Sigmoid colon (tissue), 7 donors: ENCODE data around the gene COA1. TPM values are rescaled to one million over a fixed set of nuclear protein-coding genes. Genes with fewer than 3 reads are reported as not detected.

Source experiments
- DNase-seq: peaks from one replicate; pipeline ENCODE4 v3.0.0-alpha.2; 2019
- H3K27ac ChIP-seq, 4 donors: fragments of 200-600 bp; sonication (generic); one replicate each; pipeline ENCODE4 v1.5.1; 2016 to 2019; ENCODE audit warnings: mild to moderate bottlenecking in 1 of 4
- H3K27me3 ChIP-seq, 3 donors: fragments of 200-600 bp; sonication (generic); one replicate each; pipeline ENCODE4 v1.5.1; 2019; ENCODE audit warnings: mild to moderate bottlenecking in 1 of 3
- H3K36me3 ChIP-seq, 4 donors: fragments of 200-600 bp; sonication (generic); one replicate each; pipeline ENCODE4 v1.5.1; 2016 to 2019
- H3K4me1 ChIP-seq, 4 donors: fragments of 200-600 bp; sonication (generic); one replicate each; pipeline ENCODE4 v1.5.1; 2017 to 2019
- H3K4me3 ChIP-seq, 4 donors: fragments of 200-600 bp; sonication (generic); one replicate each; pipeline ENCODE4 v1.5.1; 2017 to 2019; ENCODE audit warnings: mild to moderate bottlenecking in 2 of 4, moderate library complexity in 1 of 4
- H3K9me3 ChIP-seq, 4 donors: fragments of 200-600 bp in 3 of 4; sonication (generic) in 3 of 4; one replicate each; pipeline versions ENCODE4 v1.5.1 to v1.6.1; 2013 to 2019
- EP300 ChIP-seq, 4 donors: sonication (generic); formaldehyde crosslinking; IDR thresholded peaks; one replicate each; pipeline ENCODE4 v1.6.1; 2017; ENCODE audit warnings: antibody characterized with exemption in 4 of 4
- POLR2A ChIP-seq, 2 donors: fragments of 450-650 bp; IDR thresholded peaks; one replicate each; pipeline ENCODE4 v1.6.1; 2016; ENCODE audit warnings: antibody characterized with exemption in 2 of 2, mild to moderate bottlenecking in 2 of 2, moderate library complexity in 2 of 2
- POLR2AphosphoS5 ChIP-seq, 4 donors: sonication (generic); formaldehyde crosslinking; IDR thresholded peaks; one replicate each; pipeline ENCODE4 v1.6.1; 2017; ENCODE audit warnings: antibody characterized with exemption in 4 of 4
- WGBS, 2 donors: extraction: QIAGEN DNeasy Blood & Tissue Kit; methylation state at CpG; one replicate each; pipeline ENCODE4 v1.1.7; 2013; 5-methylcytosine and 5-hydroxymethylcytosine counted together
- intact Hi-C: fragments of 100-400 bp; cut with DNase I; formaldehyde crosslinking; loops from one replicate; pipeline ENCODE4 v1.15.1; 2023
- polyA plus RNA-seq, 3 donors: library from polyadenylated mRNA; stranded (reverse); fragments of 200-250 nt; gene quantifications; one replicate each; pipeline ENCODE4 v1.2.3, GENCODE V29; 2013
- total RNA-seq, 4 donors: library from RNA; depleted of rRNA; stranded (reverse); fragments of >200 nt; gene quantifications; one replicate each; pipeline ENCODE4 v1.1.0, GENCODE V29; 2016
- TF ChIP-seq, protein P1 (sequence below), 4 experiments: fragments of 450-650 bp in 3 of 4; fragments of 200-600 bp in 1 of 4; IDR thresholded peaks; one replicate each; pipeline ENCODE4 v1.5.1; 2016 to 2019; ENCODE audit warnings: antibody characterized with exemption in 4 of 4, mild to moderate bottlenecking in 3 of 4, moderate library complexity in 2 of 4
- donor health status: healthy with polysubstance abuse.
- donor health status: Bipolar disorder and iron deficiency.
- donor health status: healthy.

Gene COA1
- total and polyA plus RNA-seq, 7 donors, result 31.2 to 61.2 (median 42.6) TPM

DNA sequence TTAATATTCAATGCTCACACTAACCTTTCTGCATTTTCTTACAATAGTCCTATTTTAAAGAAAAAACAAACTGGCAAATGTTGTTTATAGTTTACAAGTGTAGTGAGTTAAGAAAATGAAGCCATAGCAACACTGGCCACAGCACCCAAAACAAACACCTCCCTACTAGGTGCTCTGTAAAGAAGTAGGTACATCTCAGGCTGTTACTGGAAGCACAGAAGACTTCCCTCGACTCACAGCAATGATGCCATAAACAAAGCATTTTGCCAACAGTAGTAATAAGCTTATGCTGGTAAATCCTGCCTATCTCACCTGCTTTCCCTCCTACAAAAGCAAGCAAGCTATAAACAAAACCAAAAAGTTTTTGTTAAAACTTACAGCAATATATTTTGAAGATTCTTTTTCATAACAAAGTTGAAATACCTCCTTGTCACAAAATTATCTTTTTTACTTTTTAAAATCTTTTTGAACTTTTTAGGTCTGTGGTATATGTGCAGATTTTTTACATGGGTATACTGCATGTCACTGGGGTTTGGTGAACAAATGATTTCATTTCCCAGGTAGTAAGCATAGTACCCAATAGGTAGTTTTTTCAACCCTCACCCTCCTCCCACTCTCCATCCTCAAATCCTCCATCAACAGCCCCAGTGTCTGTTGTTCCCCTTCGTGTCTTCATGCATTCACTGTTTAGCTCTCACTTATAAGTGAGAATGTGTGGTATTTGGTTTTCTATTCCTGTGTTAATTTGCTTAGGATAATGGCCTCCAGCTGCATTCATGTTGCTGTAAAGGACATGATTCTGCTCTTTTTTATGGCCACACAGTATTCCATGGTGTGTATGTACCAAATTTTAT is 28.4 kb downstream of the COA1 start:
- no peak overlapping the region for H3K4me3 ChIP-seq
- no peaks in the 10 kb centered on the region for H3K9me3 ChIP-seq
- H3K27ac ChIP-seq, result peak overlapping the region in 2 of 4 donors; percentile 19 to 43
- TF ChIP-seq POLR2AphosphoS5 (IDR thresholded peaks at IDR 0.05) (no peak), POLR2A (IDR thresholded peaks at IDR 0.05) (no peak), EP300 (IDR thresholded peaks at IDR 0.05) (no peak)
- TF ChIP-seq, protein P1, sequence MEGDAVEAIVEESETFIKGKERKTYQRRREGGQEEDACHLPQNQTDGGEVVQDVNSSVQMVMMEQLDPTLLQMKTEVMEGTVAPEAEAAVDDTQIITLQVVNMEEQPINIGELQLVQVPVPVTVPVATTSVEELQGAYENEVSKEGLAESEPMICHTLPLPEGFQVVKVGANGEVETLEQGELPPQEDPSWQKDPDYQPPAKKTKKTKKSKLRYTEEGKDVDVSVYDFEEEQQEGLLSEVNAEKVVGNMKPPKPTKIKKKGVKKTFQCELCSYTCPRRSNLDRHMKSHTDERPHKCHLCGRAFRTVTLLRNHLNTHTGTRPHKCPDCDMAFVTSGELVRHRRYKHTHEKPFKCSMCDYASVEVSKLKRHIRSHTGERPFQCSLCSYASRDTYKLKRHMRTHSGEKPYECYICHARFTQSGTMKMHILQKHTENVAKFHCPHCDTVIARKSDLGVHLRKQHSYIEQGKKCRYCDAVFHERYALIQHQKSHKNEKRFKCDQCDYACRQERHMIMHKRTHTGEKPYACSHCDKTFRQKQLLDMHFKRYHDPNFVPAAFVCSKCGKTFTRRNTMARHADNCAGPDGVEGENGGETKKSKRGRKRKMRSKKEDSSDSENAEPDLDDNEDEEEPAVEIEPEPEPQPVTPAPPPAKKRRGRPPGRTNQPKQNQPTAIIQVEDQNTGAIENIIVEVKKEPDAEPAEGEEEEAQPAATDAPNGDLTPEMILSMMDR (IDR thresholded peaks at IDR 0.05), result no peak
- intact Hi-C loops, result loop anchor here (1.0 kb wide), 1 partner anchor 119 kb away; no protein-coding TSS in a partner anchor
- peaks cover 0 to 7% (median 0%) of the 10 kb centered on the region in 4 donors for H3K36me3 ChIP-seq
- H3K4me1 ChIP-seq, result peaks cover 0 to 16% (median 10%) of the 10 kb centered on the region in 4 donors
- H3K27me3 ChIP-seq, result no peaks in the 10 kb centered on the region
- WGBS, 2 donors, result 34 to 53% methylated on average over 2 of the region's 2 CpGs
- no peak for DNase-seq

DNA sequence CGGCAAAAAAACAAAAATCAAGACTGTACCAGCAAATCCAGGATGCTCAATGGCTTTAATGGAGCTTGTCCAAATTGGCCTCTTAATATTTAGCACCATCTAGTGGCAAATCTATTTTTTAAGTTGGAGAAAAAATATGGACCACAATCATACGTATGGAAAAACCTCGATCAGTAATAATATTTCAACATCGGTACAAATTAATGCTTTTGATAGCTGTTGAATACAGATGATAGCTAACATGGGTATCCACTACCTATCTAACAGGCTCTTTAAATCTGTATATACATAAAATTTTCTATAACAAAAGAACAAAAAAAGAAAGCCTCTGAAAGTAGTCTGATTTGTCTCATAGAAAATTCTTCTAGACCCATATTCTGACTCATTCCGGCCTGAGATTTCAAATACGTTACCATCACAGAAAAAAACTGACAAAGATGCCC is 29.2 kb downstream of the COA1 start:
- H3K36me3 ChIP-seq, result peaks cover 0 to under 1% (median 0%) of the 10 kb centered on the region in 4 donors
- no peaks in the 10 kb centered on the region for H3K9me3 ChIP-seq
- 31 to 34% methylated on average over 6 of the region's 6 CpGs for WGBS, 2 donors
- H3K27me3 ChIP-seq, result no peaks in the 10 kb centered on the region
- no peak overlapping the region for H3K4me3 ChIP-seq
- no peak for DNase-seq
- no peak overlapping the region for H3K27ac ChIP-seq
- H3K4me1 ChIP-seq, result peaks cover 0 to 16% (median 10%) of the 10 kb centered on the region in 4 donors
- peak in 2 of 4 donors; percentile 15 to 19 for TF ChIP-seq POLR2AphosphoS5 (IDR thresholded peaks at IDR 0.05)
- no peak for TF ChIP-seq POLR2A (IDR thresholded peaks at IDR 0.05)
- TF ChIP-seq, protein P1 (IDR thresholded peaks at IDR 0.05), result peak; percentile 34 to 75 (median 58)
- intact Hi-C loops, result loop anchor here (1.0 kb wide), 1 partner anchor 118 kb away; no protein-coding TSS in a partner anchor

DNA sequence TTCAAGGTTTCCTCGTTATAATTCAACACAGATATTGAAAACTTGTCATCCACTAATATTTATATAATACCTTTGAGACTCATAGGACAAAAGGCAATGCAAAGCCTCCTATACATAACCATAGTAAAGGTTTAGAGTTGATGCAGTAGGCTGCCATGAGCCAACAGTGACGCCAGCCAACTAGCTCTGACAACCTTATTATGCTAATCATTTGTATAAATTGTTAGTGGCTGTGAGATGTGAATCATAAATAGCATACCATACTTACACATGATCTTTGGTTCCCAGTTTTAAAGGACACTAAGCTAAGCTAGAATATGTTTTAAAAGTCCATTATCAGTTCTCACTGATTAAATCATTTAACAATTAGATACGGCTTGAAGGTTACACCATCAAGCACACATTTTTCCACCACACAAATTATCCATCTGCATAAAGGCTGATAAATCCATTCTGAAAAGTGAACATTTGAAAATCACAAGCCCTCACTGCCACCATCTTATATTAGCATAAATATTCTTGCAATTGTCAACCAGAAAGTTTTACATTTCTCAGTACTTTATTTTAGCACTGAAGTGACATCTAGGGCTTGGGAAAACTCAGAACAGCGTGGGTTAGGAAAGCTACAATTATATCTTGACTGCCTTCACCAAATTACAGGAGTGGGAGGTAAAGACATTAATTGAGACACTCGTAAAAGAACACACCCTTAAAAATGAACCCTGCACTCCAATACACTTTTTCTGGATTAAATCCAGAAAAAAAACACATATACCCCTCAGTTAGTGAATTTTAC is 30.7 kb downstream of the COA1 start:
- Histone ChIP-seq H3K36me3 (no peaks in the 10 kb centered on the region), H3K4me1 (peaks cover 0 to 16% (median 10%) of the 10 kb centered on the region in 4 donors), H3K27me3 (no peaks in the 10 kb centered on the region), H3K9me3 (no peaks in the 10 kb centered on the region), H3K27ac (no peak overlapping the region), H3K4me3 (no peak overlapping the region)
- 74 to 76% methylated on average over 5 of the region's 5 CpGs for WGBS, 2 donors
- no peak for DNase-seq
- TF ChIP-seq EP300 (IDR thresholded peaks at IDR 0.05) (no peak), POLR2A (IDR thresholded peaks at IDR 0.05) (no peak)
- intact Hi-C loops, result no loop called here

DNA sequence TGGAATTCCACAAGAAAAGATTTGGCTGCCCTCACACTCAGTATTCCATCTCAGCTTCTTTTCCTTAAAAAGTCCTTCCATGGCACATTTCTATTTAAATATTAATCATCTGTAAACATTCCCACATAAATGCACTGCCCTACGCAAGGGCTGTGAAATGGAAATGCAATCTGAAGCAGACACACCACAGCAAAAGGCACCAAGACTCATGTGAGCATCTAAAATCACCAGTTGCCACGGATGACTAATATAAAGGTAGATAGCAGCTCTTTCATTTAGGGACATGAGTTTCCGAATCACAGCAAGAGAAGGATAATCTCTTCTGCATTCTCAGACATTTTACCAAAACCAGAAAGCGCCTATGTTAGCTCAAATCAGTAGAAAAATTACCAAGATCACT is 31.6 kb downstream of the COA1 start:
- peaks cover 0 to 16% (median 10%) of the 10 kb centered on the region in 4 donors for H3K4me1 ChIP-seq
- no peak for DNase-seq
- no peak overlapping the region for H3K27ac ChIP-seq
- TF ChIP-seq EP300 (IDR thresholded peaks at IDR 0.05), result no peak
- no peaks in the 10 kb centered on the region for H3K9me3 ChIP-seq
- WGBS, 2 donors, result 87 to 93% methylated on average over 4 of the region's 4 CpGs
- H3K27me3 ChIP-seq, result no peaks in the 10 kb centered on the region
- intact Hi-C loops, result no loop called here
- H3K36me3 ChIP-seq, result no peaks in the 10 kb centered on the region
- H3K4me3 ChIP-seq, result no peak overlapping the region

DNA sequence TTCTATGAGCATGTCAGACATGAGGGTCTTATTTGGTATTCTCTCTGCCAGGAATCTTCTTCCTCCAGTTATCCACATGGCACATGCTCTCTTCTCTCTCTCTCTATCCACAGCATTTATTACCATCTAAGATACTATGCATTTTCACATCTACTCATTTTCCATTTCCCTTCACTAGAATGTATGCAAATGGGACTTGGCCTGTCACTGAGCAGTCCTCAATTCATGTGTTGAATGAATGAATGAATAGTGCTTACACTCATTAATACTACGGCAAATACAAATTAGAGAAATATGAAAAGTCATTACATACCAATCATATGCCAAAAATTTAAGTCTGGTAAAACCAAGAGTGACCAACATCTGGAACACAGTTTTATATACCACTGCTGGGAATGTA is 34.0 kb downstream of the COA1 start:
- Histone ChIP-seq H3K27ac (no peak overlapping the region), H3K4me1 (peaks cover 0 to 3% (median 0%) of the 10 kb centered on the region in 4 donors), H3K9me3 (no peaks in the 10 kb centered on the region), H3K27me3 (no peaks in the 10 kb centered on the region), H3K4me3 (no peak overlapping the region), H3K36me3 (no peaks in the 10 kb centered on the region)
- 94 to 96% methylated on average over 1 of the region's 1 CpG for WGBS, 2 donors
- TF ChIP-seq, protein P1 (IDR thresholded peaks at IDR 0.05), result no peak
- TF ChIP-seq POLR2A (IDR thresholded peaks at IDR 0.05) (no peak), EP300 (IDR thresholded peaks at IDR 0.05) (no peak), POLR2AphosphoS5 (IDR thresholded peaks at IDR 0.05) (no peak)
- intact Hi-C loops, result no loop called here
- no peak for DNase-seq
